Amniotic epithelial cell (primary cell): ENCODE data around the gene PIK3R2.
A peak's percentile ranks its signal among the peaks of the same experiment; 100 is the strongest.
"Not testable (repeated sequence)": the region's sequence is repeated elsewhere in the genome, so short reads cannot be mapped to it uniquely, and the experiment has no call there.

Experiments
- DNase-seq: peaks from one replicate; pipeline ENCODE4 v3.0.0-alpha.2; 2010; ENCODE audit warnings: low read depth

The PIK3R2 gene

GRCh38 chr19:18203863-18204393 is 51.0 kb downstream of the PIK3R2 start, which contains the start of gene RAB3A:
Gene RAB3A (minus strand): TSS chr19:18204042. CDS start chr19:18202740, 1,302 bp downstream.
- DNase-seq: peak; percentile 100

DNA sequence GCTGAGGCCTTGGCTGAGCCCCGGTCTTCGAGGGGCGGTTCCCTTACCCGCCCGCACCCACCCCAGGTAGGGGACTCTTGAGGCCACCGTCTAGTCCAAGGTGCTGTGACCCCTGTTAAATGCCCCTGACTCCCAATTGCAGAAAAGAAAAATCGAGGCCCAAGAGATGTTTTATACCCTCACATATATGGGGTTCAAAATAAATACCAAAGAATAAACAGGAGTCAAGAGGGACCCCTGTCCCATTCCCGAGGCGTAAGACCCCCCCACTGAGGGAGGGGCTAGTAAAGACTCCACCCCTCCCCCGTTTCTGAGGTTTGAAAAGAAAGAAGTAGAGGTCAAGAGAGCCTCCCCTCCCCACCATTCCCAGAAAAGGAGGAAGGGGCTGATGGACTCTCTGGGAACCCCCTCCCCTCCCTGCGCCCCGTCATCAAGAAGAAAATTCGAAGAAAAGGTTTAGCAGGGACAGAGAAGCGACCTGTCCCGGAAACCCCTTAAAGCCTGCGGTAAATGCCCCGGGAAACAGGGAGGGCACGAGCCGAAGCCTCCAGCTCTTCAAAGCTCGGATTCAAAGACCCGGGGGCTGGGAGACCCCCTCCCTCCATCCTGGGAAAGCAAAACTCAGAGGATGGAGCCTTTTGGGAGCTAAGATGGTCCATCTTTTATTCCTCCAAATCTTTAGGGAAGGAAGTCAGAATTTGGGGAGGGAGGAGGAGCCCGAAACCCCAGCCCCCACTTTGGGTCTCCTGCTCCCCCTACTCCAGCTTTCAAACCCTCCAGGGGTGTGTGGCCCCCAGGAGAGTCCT is 51.6 kb downstream of the PIK3R2 start:
- DNase-seq: peak; percentile 23

- DNase-seq: peak; percentile 52
Measured at GRCh38 chr19:18205200-18205892, 52.4 kb downstream of the PIK3R2 start.

DNA sequence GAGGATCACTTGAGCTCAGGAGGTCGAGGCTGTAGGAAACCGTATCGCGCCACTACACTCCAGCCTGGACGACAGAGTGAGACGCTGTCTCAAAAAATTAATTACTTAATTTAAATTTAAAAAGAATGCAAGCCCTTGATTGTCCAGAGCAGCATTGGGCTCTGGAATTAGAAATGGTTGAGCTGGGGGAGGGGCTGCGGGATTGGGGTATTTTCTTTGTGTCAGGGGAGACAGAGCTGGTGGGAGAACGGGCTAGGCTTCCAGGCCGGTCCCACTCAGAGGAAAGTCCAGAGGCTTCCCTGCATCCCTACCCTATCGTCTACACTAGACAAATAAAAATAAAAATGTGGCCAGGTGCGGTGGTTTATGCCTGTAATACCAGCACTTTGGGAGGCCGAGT is 53.1 kb downstream of the PIK3R2 start:
- no peak for DNase-seq

DNA sequence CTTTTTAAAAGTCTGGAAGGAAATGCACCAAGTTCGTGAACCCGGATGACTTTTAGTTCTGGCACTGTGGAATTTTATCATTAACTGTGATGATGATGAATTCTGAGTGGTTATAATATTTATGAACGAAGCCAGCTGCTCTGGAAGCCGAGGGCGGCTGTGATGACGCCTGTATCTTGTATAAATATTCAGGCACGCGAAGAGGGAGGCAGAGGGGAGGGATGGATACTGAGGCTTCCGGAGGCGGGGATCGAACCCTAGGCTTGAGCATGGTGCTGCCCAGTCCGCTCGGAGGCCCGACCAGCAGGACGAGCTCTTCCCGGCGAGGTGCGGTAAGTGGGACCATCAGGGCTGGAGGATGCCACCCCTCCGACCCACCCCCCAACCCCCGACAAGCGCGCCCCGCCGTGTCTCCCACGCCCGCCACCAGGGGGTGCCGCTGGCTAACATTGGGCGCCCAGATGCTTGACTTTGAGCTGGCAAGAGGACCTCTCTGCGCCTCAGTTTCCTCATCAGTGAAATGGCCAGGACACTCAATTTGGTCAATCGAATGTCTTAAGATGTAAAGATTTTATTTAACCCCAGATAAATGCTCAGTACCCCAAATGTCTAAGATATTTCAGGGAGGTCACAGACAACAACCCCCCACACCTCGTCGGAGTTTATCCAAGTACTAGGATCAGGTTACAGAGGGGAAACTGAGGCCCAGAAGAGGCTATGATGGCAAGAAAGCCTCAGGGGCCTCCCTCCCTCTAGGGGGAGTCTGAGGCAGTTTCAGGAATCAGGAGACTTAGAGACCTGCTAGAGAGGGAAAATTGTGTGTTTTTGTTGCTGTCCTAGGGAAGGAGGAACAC is 55.4 kb downstream of the PIK3R2 start:
- peak; percentile 79 for DNase-seq

DNA sequence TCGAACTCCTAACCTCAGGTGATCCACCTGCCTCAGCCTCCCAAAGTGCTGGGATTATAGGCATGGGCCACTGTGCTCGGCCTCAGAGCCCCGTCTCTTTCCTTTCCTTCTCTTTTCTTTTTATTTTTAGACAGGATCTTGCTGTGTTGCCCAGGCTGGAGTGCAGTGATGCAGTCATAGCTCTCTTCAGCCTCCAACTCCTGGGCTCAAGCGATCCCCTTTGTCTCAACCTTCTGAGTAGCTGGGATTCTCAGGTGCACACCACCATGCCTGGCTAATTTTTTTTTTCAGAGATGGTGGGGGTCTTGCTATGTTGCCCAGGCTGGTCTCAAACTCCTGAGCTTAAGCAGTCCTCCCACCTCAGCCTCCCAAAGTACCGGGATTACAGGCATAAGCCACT is 56.9 kb downstream of the PIK3R2 start:
- not testable (repeated sequence) for DNase-seq

- DNase-seq: no peak
Measured at GRCh38 chr19:18211683-18212082, 58.7 kb downstream of the PIK3R2 start.

- DNase-seq: peak; percentile 36
Measured at GRCh38 chr19:18214779-18215433, 61.9 kb downstream of the PIK3R2 start.

DNA sequence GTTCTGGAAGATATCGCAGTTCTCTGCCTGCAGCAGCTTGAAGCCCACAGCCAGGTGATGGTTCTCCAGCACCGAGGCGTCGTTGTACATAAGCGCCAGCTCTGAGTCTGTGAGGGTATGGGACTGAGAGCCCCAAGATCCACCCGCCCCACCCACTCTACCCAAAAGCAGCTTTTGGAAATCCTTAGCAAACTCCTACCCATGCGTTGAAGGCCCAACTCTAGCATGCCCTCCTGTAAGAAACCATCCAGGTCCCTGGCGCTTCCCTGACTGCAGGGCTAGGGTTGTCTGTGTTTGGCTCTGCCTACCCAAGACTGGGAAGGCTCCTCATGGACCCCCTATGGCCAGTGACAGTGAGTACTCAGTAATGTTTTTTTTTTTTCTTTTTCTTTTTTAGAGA is 63.8 kb downstream of the PIK3R2 start:
- no peak for DNase-seq

- DNase-seq: no peak
Measured at GRCh38 chr19:18218159-18218558, 65.2 kb downstream of the PIK3R2 start.

DNA sequence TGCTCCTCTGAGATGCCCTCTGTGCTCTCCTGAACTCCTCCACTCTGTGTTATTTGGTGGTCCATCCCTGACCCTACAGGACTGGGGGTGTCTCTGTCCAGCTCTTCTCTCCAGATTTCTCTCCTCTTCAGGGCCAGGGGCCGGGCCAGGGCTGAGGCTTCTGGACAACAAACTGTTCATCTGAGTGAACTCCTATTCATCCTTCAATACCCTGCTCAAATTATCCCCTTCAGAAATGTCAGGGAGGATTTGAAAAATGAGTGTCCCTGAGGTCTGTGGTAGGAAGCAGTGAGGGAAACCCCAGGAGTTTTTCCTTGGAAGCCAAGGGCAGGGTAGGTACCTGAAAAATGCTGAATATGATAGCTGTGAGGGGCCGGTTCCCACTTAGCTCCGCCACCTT is 65.6 kb downstream of the PIK3R2 start:
- DNase-seq: no peak
